Measurements from ENCODE around the gene ACACA.

Gene ACACA

DNA sequence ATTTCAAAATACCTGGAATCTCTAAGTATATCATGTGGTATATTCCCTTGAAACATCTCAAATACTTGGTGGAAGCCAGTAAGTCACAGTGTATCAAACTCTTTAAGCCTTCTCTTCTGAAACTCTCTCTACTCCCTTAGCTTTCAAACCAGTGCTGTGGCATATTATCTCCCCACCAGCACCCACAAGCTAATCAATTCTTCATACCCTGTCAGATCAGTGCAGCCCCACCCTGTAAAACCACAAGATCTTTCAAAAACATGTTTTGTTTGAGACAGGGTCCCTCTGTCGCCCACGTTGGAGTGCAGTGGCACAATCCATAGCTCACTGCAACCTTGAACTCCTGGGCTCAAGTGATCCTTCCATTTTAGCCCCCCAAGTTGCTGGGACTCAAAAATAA, 122.4 kb downstream of the ACACA start:
- DNase-seq = peak; percentile 51

DNA sequence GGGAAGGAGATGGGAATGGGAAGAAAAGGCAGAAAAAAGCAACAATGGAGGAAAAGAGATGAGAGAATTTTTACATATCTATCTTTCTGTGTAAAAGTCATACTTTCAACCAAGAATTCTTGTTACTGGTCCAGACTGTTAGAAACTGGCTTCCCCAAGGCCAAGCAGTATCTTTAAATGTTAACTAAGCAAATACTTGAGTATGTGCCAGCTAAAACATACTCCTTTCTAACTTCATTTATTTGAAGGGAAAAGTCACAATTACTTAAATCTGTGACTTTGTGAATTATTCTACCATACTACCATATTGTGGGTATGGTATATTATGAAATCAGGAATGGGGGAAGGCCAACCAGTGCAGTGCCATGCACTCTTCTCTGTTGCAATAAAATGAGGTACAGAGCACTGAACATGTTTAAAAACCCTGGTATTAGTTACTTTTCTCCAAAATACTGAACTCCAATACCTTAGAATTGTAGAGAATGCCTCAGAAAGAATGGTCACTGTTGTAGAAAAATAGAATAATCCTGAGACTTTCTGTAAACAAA, 123.1 kb downstream of the ACACA start:
- DNase-seq = no peak

DNA sequence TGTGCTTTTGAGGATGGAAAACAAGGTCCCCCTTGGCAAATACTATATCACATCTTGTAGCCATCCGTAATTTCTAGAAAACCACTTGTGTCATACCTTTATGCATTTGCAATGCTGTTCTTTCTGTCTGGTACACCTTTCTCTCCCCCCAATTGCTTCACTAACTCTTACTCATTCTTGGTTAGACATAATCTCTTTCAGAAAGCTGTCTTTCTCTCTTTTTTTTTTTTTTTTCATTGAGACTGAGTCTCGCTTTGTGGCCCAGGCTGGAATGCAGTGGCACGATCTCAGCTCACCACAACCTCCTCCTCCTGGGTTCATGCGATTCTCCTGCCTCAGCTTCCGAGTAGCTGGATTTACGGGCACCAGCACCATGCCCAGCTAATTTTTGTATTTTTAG, 125.8 kb downstream of the ACACA start:
- no peak for DNase-seq

DNA sequence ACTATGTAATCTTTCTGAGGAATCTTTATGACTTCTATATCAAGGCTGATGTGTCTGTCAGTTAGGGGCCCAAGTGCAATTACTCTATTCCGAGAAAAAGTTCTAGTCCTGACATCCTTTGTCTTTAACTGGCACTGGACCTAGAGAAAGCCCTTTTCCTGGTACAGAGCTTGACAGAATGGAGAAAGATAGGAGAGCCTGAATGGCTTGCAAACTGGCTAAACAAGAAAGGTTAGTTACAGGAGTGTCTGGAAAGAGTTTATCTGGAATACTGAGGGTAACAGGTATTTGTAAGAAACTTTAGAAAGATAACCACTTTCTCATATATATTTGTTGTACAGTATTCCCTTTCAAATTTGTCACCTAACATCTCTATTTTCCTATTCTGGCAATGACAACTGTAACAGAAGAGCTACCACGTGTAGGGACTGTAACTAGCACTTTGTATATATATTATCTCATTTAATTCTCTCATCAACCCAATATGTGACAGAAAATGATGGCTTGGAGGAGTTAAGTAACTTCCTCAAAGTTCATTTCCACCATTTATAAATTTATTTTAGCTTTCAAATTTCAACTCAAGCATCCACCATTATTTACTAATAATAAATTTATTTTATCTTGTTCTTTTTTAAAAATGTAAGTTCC, 128.3 kb downstream of the ACACA start:
- no peak for DNase-seq

DNA sequence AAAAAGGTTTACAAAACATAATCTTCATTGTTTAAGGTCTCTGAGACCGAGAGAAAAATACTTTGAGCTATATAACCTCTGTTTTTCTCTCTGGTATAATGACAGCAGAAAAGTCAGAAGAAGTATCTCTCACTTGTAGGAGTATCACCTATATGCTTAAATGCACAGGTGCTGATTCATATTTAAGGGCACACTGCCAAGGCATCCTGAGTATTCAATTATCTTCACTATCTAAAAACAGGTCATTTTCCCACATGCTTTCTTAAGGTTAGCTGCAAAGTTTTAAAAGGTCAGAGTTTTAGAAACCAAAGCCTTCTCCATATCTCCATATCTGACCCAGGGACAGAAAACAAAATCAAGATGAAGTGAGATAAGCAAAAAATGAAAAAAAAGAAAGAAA, 130.2 kb downstream of the ACACA start:
- no peak for DNase-seq

DNA sequence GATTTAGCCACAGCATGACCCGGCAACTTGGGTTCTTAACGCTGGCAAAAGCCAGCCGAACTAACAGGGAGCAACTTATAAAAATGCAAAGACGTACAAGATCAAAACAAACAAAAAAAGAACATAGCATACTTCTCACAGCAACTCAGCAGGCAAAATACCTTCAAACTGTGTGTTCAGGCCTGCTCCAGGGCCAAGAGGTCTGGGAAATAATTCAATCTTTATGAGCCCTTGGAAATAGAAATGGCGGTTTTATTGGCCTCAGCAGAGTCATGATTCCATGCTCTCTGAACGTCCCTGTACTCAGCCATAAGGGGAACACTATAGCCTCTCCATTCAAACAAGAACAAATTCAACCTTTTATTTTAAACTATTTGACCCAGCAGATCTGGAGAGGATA, 132.2 kb downstream of the ACACA start:
- no peak for DNase-seq

DNA sequence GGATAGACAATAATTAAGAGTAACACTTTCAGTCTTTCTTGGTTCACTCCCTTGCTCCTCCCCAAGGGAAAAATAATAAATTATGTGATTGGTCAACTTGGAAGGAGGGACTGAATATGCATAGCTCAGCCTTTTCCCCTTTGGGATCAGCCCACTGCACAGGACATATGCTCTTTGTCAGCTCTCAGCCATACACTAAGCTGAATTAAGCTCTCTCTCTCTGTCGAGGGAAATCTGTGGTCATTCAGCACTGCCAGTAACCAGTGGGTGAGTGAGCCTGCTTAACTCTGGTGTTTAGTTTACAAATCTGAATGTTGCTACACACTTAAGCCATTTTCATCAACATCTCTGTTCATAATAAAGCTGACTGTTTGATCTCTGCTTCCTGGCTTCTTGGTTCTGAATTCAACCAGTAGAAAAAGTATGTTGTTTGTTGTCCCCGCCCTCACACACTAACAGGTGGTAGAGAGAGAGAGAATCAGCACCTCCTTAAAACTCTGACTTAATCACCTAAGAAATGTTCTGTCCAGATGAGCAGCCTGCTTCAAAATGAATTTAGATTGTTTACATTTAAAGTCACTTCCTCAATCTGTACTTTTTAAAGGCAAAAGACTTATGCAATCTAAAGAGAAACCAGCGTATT, 133.1 kb downstream of the ACACA start:
- DNase-seq = no peak

DNA sequence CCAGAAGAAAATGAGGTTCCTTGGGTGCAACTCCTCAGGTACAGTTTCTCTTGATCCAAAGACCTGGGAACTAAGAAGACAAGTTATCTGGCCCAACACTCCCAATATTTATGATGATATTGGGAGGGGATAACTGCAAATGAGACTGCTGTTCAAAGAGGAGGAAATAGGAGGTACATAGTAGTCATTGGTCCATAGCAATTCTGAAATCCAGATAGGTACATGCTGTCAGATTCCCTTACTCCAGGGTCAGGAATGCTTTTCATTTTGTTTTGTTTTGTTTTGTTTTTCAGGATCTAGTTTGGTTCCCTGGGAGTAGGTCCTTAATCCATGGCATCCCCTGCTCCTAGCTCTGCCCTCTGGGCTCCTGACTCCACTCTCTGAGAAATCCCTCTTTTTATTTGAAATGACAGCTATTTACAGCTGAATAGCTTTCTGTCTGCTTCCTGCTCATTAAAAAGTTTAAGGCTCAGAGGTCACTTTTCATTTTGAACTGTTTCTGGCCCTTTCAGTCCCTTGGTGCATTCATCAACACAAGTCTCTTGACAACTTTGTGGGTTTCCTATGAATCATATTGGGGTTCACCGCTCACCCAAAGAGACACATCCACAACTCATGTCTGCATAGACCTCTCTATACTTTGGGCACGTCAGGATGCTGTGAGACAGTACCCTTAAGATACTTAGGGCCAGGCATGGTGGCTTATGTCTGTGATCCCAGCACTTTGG, 141.0 kb downstream of the ACACA start:
- no peak for DNase-seq

DNA sequence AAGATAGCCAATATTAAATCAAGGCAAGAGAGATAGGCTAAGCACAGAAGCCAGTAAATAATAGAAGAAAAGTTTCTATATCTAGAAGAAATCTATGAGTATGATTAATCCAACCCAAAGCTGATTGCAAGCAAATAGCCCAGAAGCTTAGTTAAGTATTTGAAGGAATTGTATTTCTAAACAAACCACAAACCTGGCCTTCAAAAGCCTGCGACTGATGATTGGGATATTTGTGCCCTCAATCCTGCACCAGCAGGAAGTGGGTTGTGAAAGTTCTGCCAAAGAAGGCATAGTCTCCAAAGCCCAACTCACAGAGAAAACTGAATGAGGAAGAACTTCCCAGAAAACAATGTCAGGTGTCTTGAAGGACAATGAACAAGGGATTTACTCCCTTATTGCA, 145.3 kb downstream of the ACACA start:
- DNase-seq = no peak

DNA sequence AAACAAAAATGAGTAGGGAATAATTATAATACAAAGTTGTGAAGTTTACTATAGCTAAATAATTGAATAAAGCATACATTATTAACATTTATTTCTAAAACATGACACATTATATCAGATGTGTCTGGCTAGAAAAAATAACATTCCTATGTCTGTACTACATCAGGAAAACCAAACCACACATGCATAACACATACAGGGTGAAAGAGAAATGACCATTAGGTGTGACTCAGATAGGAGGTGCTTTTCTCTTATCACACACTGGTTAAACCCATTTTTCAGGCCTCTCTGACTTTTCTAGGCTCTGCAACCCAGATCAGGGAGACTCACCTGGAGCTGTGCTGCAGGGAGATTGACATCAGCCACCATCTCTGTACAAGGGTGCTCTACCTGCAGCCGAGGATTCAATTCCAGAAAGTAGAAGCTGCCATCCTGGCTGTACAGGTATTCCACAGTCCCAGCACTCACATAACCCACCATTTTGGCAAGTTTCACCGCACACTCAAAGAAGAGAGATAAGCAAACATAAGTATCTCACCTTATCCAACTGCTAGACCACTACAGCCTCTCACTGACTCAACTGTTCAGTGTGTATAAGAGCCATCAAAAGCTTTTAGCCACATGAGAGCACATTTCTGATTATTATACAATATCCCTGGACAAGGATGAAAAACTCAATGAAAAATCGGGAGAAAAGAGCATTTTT, 147.5 kb downstream of the ACACA start:
- no peak for DNase-seq

DNA sequence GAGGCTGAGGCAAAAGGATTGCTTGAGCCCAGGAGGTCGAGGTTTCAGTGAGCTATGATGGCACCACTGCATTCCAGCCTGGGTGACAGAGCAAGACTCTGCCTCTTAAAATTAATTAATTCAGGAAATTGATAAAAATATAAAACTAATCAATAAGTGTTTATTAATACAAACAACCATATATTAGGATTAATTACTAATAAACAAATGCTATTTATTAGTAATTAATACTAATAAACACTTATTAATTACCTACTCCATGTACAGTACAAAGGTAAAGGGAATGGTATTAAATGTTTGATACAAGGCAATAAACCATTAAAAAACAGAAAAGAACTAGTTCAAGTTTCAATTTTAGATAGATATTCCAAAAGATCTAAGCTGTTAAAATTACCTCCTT, 150.0 kb downstream of the ACACA start:
- DNase-seq = no peak

DNA sequence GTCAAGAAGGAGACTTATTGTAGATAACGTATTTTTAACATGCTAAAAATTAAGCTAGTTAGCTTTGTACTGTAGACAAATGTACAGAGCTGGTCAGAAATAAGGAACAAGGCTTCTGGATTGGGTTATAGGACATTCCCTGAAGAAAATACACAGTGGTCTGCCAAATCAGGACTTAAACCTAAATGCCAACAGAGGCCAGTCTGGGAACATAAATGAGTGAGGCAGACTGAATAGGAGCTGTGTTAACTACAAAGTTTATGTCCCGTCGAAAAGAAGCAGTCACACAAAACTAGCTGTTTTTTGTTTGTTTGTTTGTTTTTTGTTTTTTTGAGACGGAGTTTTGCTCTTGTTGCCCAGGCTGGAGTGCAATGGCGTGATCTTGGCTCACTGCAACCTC, 151.2 kb downstream of the ACACA start:
- DNase-seq = no peak

DNA sequence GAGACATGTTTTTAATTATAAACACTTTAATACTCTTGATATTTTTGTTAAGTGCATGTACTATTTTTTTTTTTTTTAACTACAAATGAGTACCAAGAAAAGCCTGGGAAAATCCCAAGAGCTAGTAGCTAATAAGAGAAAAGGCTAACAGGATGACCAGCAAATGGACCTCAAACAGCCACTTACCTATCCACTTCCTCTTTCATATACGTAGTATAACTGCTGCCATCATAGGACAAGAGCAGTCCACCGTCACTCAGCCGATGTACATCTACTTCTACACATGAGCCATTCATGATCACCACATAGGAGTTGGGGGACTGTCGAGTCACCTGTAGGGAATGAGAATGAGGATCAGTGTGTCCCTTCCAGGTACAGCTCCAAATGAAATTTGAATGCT, 158.8 kb downstream of the ACACA start:
- DNase-seq = no peak

DNA sequence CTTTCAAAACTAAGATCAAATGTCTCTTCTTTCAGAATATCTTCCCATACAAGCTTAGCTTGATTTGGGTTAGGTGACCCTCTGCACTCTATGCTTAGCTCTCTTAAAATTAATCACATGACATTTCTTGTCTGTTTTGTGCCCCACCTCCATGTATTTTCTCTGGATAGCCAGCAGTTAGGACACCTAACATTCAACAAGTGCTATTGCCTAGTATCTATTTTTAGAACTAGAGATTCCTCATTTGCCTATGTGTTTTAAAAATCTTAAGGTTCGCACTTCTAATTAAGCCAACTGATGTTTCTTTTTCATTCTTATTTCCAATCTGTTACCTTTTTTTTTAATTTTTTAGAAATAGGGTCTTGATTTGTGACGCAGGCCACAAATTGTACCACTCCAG, 160.6 kb downstream of the ACACA start:
- DNase-seq = no peak

DNA sequence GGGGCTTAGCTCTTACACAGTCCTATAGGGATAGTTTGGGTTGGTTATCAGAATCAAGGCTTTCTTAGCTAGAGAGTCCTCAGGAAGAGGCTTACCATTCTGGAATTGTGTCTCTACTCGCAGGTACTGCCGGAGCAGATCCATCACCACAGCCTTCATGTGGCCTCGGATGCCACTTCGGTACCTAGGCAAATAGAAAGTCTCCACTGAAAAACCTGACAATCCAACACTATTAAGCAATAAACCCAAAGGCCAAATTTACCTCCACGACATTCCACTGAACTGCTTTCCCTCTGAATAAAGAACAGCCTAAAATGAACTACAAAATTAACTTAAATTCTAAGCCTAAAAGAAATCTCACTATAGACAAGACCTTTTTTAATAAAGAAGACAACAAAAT, 166.3 kb downstream of the ACACA start:
- no peak for DNase-seq

DNA sequence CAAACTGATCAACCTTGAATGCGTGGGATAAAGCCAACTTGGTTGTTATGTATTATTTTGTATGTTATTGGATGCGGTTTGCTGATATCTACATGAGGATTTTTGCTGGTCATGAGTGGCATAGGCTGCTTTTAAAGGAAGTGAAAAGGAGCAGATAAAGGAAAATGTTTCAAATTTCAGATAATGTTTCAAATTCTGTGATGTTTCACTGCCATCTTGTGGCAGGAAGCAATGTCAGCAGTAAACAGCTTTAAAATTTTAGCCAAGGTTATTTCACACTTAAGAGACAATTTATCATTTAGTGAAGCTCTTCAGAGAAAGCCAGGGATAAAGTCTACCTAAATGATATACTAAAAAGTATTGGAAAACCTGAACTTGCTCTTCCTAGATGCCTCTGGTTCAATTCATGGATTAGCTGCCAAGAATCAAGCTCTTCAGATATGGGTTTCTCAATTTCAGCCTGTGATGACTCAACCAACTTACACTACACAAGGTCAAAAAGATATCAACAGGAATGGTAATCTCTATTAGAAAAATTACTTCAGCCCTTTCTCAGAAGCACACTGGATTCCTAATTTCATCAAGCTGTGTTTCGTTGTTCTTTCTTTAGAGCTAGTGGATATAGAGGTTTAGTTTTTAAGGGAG, 166.8 kb downstream of the ACACA start:
- DNase-seq = peak; percentile 52

DNA sequence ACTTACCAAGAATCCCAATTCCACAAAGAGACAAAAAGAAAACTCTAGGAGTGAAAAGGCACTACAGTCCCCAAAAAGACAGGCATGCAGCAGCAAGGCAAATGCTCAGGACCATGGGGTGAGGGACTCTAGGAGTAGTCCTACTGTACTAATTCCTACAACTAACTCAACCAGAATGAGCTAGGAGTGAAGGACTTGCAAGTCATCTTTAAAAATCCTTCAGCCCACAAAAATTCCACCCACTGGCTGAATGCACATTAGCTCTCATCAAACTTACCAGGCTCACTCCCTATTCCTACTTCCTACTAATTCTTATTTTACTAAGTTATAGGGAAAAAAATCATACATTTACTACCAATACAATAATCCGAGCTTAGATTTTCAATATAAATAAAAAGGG, 172.5 kb downstream of the ACACA start:
- DNase-seq = no peak

DNA sequence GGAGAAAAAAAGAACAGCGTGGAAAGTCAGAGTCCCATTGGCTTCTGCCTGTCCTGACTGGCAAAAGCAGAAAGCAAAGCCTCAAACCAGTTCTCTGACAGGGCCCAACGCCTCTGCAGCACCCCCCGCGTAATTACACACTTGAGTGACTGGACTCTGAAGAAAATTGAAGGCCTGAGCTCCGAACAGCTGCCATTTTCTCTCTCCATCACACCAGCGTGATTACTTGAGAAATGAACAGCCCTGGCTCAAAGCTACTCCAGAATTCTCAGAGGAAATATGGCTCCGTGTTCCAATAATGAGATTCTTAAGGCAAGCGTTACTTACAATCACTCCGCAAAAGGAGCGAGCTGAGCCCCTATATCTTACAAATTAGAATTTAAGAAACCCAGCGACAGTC, 173.6 kb downstream of the ACACA start:
- DNase-seq = no peak

DNA sequence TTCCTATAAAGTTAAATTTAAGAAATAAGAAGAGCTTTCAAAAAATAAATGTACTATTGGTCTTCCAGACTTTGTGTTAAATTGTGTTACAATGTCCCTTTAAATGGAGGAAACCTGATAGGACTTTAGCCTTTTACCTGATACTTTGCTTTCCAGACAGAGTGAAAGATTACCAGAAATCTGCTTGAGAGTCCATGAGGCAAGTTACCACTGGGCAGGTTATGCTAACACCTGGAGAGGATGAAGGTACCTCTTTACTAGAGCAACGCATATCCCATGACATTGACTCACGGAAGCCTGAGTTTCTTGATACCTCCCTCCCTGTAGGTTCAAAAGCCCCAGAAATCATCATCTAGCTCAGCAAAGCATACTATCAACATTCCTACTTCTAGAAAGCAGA, 174.7 kb downstream of the ACACA start:
- no peak for DNase-seq

DNA sequence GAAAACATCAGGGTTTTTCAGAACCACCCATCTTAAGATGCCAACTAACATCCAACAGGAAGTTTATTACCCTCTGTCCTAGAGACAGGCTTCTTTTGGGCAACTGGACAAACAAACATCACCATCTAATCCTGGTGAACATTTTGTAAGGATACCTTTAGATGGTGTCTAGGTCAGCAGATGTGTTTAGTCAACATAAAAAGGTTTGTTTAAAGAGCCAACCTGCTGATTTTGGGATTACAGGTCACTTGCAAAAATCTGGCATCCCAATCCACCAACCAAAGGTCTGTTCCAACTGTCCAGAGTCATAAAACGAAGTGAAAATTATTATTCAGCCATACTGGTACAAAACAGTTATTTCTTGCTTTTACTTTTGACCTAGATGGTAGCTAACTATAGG, 176.0 kb downstream of the ACACA start:
- no peak for DNase-seq

DNA sequence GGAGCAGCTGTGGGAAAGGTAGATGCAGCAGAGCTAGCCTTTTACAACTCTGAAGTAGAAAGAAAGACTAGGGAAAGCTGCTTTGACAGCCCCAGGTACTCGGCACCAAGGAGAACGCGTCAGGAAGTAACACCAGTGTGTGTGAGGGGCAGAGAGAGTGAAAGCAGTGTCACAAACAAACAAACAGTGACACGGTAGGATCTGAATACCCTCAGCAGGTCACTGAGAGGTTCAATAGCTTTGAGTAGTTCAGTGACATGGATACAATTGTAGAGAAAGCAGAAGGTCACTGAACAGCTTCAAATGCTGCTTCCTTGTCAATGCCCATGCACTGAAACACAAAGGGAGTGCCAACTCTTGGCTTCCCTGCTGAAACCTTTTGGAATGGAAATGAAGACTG, 181.2 kb downstream of the ACACA start:
- no peak for DNase-seq

DNA sequence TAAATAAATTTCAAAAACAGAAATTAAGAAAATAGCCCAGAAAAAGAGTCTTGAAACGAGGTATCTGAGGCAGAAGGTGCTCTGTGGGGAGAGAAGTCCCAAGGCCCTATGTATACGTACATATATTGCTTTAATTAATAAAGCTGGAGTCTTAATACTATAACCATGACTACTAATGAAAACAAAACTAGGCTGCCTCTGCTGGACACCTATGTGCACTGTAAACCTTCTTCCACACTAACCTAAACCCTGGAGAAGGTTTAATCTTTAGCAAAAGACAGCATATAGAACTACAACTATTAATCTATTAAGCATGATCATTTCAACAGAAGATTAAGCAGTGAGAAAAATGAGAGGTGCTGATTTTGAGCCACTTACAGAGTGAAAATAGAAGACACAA, 184.8 kb downstream of the ACACA start:
- DNase-seq = no peak

DNA sequence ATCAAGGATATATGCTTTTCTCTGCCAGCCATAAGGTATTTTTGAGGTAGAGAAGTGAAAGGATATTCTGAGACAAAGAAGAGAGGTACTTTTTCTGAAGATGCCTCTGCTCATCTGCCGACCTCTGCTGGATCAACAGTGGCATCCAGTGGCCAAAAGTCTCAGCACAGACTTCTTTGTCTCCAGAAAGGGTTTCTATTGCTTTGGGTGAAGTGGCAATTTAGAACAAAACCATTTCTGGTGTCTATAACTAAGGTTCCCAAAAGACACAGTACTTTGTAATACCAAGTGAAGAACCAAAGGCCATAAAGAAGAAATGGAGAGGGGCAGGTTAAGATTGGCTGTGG, 186.1 kb downstream of the ACACA start:
- peak; percentile 38 for DNase-seq
